Activated T-cell treated with anti-CD3 and anti-CD28 coated beads, Interleukin-2, amount 50 U/mL, for 1 hour (primary cell): ENCODE data around the gene AWAT2.

Experiments used
- DNase-seq: peaks from one replicate; pipeline ENCODE4 v3.0.0-alpha.2; 2020

The AWAT2 gene

GRCh38 chrX:70049925-70050324 lies at the start of gene AWAT2:
Gene AWAT2 (minus strand): TSS chrX:70049938. CDS start chrX:70049932, 6 bp downstream.
- DNase-seq, result no peak

DNA sequence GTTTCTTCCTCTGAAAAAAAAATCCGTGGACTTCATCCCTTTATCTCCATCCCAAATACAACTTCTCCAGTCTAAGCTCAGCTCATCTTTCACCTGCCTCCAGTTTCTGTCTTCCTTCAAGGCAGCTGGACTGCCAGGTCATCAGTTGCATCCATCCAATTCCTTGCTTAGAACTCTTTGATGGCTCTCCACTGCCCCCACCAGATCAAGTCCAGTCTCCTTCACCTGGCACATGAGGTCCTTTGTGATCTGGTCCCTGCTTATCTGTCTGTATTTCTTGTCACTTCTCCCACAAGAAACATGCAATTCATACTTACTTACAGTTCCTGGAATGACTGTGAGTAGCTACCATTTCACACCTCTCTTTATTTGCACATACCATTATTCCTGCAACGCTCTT lies 46.3 kb upstream of the AWAT2 start:
- DNase-seq, result no peak

GRCh38 chrX:70092247-70092646 lies 42.5 kb upstream of the AWAT2 start:
- DNase-seq, result no peak

GRCh38 chrX:70089604-70090297 lies 40.0 kb upstream of the AWAT2 start:
- no peak for DNase-seq

GRCh38 chrX:70088751-70089150 lies 39.0 kb upstream of the AWAT2 start:
- DNase-seq, result no peak

DNA sequence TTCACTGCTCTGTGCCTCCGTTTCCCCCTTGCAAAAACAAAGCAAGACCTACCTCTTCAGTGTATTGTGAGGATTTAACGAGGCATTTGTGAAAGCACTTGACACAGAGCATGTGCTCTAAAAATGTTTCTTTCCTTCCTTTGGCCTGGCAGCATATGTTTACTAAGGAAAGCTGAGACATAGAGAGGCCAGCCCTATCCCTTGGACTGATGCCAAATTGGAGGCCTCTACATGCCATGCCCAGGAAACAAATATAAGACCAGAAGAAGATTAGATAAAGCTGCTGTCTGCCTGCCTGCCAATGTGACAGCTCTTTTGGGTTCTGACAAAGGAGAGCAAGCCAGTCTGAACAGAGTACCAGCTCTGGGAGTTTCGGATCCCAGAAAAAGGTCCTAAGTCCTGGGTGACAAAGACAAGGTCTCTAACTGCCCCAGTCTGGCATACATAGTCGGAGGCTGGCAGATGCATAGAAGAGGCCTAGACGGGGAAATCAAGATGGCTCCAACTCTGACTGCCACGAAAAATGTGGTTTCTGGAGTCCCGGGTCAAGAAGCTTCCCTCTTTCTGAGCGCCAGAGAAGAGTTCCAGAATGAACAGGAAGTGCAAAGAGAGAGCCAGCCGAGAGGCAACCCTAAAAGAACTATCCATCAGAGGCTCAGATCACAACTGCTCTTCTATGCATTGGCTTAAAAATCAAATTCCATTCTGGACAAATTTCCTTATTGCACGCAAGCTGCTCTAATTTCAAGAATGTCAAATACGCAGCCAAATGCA lies 38.3 kb upstream of the AWAT2 start:
- no peak for DNase-seq

DNA sequence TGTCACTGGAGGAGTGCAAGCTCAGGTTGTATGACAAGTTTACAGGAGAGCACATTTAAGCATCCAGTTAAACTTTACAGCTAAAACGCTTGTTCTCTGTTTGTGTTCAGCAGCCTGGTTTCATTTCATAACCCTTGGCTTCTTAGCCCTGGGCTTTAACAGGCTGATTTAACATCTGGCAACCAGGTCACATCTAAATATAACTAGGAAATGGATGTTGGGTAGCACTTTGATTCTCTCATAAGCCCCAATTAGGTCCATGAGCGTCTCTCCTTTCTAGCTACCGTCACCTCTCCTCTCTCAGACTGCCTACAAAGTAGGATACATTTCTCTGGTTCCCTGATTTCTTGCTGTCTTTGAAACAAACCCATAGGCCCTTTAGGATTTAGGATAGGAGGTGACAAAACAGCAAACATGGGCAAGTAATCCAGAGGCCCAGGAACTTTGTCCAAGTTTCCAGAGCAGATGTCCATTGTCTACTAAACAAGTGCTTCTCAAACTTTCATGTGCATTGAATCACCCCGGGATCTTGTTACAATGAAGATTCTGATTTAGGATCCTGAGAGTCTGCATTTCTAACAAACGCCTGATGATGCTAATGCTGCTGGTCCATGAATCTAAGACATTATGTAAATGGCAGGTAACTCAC lies 35.0 kb upstream of the AWAT2 start:
- no peak for DNase-seq

DNA sequence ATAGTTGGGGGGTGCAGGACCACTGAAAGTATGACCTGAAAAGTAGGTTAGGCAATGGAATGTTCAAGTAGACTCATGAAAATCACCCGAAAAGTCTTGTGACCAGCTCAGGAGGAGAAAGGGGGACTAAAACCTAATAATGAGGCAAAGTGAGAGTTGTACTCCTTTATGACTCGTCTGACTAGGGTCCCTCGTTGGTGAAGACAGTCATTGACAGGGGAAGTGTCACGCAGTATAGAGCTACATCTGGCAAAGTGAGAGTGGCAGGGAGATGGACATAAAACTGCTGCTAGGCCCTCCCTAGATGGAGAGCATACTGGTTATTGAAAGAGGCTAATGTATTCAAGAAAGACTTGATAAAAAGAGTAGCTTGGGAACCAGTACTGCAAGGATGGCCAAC lies 33.0 kb upstream of the AWAT2 start:
- DNase-seq, result no peak

- DNase-seq, result no peak
Observed at GRCh38 chrX:70079870-70080269, 30.1 kb upstream of the AWAT2 start.

DNA sequence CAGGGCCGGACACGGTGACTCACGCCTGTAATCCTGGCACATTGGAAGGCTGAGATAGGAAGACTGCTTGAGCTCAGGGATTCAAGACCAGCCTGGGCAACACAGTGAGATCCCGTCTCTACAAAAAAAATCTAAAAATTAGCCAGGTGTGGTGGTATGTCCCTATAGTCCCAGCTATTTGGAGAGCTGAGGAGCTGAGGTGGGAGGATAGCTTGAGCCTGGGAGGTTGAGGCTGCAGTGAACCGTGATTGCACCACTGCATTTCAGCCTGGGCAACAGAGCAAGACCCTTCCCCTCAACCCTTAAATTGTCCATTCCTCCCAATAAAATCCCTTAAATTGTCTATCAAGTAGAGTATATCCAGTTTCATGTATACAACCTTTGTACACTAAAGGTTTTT lies 29.6 kb upstream of the AWAT2 start:
- DNase-seq, result no peak

- DNase-seq, result no peak
Observed at GRCh38 chrX:70066646-70067045, 16.9 kb upstream of the AWAT2 start.

DNA sequence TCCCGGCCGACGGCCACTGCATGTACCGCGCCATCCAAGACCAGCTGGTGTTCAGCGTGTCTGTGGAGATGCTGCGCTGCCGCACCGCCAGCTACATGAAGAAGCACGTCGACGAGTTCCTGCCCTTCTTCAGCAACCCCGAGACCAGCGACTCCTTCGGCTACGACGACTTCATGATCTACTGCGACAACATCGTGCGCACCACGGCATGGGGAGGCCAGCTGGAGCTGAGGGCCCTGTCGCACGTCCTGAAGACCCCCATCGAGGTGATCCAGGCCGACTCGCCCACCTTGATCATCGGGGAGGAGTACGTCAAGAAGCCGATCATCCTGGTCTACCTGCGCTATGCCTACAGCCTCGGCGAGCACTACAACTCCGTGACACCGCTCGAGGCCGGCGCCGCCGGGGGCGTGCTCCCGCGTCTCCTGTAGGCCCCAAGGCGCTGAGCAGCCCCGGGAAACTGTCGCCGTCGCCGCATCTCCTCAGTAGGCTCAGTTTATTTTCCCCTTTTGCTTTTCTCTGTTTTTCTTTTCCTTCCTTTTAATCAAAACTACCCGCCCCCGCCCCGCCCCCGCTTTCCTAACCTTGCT lies 13.3 kb upstream of the AWAT2 start:
- DNase-seq, result no peak

DNA sequence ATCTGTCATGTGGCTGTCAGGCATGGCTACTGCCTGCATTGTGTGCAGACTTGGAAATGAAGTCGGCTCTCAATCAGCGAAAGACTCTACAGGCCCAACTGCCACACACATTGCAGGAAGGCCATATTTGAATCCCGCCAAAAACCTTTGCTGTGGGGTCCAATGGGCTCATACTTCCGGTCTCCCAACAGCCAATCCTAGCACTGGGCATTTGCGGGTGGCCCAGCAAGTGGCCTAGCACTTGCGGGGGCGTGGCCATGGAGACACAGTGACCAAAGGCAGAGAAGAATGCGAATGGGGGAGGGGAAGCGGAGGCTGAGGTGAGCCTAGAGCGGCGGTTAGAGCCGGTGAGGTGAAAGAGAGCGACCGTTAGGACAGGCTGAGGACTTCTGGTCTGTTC lies 12.3 kb upstream of the AWAT2 start, which contains the start of gene OTUD6A:
Gene OTUD6A, plus strand, starts transcription at position 382 of the 400 bp plus-strand sequence. CDS start 68 bp downstream, outside the sequence.
- no peak for DNase-seq

- no peak for DNase-seq
Observed at GRCh38 chrX:70054391-70054790, 4.7 kb upstream of the AWAT2 start.

DNA sequence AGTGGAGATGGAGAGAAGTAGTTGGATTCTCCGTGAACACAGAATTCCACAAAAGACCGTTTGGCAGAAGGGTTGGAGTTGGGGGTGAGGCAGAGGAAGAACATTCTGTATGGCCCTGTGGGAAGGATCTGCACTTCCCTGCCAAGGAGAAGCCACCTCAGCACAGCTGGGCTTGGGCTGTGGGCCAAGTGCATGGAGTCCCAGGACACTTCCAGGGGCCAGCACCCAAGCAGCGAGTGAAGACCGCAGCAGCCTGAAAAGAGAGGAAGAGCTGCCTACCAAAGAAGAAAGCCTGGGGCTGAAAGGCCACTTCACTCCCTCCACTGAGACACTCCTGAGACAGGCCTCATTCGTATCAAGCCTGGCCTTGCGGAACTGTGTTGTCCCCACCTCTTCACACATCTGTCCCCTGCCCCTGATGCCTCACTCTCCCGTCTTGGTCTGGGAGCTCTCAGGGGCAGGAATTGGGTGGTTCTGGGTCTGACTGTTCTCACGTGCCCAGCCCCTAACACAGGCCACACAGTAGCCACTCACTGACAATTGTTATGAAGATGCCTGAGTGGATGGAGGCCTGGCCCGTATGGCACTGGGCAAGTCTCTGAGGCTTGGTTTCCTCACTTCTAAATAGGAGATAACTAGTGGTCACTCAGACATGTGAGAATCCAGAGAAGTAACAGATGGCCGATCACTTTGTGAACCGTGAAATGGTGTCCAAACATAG lies 3.3 kb upstream of the AWAT2 start:
- no peak for DNase-seq

DNA sequence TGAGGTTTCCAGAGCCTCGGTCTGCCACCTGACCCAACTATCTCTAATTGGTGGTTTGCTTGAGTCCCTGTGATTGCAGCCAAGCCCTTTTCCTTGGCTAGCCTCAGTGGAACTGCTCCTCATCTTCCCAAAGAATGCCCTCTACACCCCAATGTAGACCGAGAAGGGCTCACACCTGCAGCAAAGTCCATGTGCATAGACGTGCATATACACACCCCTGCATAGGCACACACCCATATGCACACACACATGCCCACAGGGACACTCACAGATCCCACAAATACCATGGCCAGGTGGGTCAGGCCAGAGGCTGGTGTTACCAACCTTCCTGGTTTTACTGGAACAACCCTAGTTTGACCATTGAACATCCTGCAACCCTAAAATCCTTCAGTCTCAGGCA lies 332 bp downstream of the AWAT2 start:
- no peak for DNase-seq

DNA sequence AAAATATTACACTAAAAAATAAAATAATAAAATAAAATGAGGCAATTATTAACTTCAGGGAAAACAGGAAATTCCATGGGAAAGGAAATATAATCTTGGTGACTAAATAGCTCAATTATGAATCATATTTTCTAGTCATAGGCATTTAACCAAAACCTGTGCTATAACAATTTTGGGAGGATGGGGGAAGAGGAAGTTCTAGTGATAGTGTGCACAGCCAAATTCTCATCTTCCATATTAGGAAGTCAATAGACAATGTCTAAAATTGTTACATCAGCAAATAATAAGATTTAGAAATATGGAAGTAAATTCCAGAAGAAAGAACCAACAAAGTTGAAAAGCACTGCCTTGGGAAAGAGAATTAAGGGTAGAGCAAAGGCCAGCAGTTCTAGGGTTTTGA lies 2.8 kb downstream of the AWAT2 start:
- DNase-seq, result no peak

DNA sequence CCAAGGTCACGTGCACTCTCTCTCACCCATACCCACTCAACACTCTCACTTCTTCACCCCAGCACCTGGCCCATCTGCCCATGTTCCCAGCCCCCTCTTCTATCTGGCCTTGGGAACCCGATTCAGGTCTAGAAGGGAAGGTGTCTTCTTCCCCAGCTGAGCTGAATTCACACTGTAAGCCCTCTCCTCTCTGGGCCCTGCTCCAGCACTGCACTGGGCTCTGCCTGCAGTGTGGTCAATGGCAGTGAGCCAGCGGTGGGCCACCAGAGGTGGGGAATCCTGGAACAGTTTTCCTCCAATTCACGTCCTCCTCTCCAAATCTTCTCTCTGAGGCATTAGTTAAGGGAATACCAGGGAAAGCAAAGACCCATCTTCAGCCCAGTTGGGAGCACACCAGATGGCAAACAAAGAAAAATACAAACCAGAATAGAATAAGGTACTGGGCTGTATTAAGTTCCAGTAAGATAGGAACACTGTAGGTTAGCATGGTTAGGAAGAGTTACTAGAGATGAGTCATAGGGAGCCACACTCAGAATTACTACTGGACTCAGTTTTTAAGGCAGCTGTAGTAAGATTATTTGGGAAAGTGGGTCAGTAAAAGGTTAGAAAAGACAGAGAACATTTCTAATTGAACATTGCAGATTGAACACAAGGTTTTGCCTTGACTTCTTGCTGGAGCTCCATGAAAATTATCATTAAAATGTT lies 5.0 kb downstream of the AWAT2 start:
- DNase-seq, result no peak

GRCh38 chrX:70043685-70044084 lies 6.1 kb downstream of the AWAT2 start:
- no peak for DNase-seq

GRCh38 chrX:70042399-70043371 lies 7.1 kb downstream of the AWAT2 start:
- no peak for DNase-seq

DNA sequence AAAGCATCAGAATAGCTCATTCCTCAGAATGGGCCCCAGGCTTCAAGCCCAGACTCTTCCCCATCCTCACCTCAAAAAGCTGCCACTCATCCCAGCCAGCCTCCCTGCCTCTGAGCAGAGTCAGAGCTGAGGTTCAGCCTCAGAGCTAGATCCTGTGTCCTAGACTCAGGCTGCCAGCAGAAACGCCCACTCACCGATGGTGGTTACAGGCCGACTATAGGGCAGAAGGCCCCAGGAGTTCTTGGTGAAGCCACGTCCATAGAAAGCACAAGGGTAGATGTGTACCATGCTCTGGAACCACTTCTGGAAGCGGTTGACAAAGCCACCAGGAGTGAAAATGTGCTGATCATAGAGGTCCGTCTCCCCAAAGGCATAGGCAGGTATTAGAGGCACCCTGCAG lies 7.7 kb downstream of the AWAT2 start:
- DNase-seq, result no peak
